ENCODE measurements around the gene FAM209A.
"Not testable (repeated sequence)": the region's sequence is repeated elsewhere in the genome, so short reads cannot be mapped to it uniquely, and the experiment has no call there.

FAM209A gene, protein sequence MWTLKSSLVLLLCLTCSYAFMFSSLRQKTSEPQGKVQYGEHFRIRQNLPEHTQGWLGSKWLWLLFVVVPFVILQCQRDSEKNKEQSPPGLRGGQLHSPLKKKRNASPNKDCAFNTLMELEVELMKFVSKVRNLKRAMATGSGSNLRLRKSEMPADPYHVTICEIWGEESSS

DNA sequence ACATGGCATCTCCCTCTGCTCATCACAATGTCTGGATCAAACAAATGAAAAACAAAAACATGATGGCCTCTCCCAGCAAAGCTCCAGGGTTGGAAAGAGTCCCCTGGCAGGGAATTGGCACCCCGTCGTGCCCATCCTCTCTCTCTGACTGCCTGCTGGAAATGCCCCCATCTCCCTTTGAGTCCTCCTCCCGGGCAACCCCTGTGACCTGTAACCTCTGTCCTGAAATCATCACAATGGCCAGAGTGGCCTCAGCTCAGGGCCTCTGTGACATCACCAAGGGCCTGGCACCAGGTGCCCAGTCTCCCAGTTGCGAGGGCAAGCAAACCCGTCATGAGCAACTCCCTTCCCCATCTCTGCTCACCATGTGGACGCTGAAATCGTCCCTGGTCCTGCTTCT lies at the start of gene FAM209A:
FAM209A (plus strand) TSS at position 301 of the 400 bp plus-strand sequence; CDS start at position 366, 65 bp downstream.
- not testable (repeated sequence) for DNase-seq

DNA sequence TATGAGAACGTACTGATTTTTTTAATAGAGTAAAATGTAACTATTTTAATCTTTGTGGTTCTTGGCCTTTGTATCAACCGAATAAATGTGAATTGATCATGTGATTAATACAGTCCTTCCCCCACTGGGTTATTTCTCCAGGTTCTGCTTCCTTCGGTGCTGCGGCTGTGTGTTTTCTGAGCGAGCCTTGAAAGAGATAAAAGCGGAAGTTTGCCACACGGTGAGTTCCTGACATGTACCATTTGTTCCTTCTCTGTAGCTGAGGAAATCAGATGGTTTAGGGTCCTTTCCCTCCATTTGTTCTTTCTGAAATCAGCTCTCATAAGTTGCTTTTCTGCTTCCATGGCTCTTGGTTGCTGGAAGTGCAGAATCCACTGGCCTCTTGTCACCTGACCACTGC lies 40.6 kb upstream of the FAM209A start:
- DNase-seq, result no peak

DNA sequence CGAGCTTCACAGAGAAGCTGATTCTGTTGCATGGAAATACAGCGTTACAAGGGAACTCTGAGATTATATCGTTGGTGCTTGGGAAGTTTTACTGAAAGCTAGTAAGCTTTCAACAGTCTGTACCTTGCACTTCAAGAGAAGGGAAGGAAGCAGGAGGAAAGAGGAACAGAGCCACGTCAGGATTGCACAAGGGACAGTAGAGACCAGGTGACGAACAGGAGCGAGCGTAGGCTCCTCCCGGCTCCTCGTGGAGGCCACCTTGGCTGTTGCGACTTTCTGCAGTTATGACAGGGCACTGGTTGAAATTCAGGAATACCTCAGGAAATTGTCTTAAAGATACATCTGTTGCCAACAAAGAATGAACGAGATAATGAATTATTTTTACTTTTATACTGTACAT lies 37.3 kb upstream of the FAM209A start:
- no peak for DNase-seq

DNA sequence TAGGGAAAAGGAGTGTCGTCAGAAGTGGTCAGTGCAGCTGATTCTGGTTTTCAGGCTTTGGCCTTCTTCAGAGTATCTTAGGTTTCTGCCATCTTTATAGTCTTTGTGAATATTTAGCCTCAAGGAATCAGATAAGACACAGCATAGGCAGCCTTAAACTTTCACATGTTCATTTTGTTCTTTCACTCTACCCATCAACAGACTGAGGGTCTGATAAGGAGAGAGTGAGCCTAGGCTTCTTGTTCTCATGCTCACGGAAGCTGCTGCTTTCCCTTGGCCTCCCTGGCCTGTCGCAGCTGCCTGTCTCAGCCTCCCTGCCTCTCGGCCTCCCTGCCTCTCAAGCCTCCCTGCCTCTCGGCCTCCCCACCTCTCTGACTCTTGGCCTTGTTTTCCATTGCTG lies 36.0 kb upstream of the FAM209A start:
- no peak for DNase-seq

DNA sequence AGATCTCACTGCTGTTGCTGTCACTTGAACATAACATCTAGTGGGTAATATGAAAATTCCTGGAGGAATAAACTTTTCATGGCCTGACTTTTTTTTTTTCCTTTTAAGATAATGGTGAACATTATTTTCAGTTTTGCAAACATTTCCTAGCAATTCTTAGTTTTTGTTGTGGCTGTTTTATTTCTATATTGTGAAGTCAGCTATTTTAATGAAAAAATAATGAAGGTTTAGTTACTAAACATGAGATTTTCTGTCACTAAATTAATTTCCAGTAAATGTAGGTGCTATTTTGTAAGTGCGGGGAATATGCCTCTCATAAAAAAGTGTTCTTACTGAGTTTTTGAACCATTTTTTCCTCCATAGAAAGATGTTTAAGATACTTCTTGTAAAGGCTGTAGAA lies 23.4 kb upstream of the FAM209A start:
- DNase-seq, result no peak

DNA sequence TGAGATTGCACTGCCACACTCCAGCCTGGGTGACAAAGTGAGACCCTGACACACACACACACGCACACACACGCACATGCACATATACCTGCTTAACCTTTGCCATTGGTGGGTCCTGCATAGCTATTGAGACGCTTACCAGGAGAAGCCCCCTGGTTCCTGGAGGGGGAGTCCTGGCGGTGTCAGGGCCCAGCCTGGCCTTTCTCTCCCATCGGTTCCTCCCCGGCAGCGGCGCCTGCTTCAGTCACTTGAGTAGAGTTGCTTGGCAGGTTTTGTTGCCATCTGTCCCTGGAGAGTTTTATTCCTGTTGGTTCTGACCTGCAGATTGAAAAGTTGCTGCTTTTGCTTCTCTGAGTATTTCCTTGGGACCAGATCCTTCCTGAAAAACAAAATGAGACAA lies 20.6 kb upstream of the FAM209A start:
- no peak for DNase-seq

DNA sequence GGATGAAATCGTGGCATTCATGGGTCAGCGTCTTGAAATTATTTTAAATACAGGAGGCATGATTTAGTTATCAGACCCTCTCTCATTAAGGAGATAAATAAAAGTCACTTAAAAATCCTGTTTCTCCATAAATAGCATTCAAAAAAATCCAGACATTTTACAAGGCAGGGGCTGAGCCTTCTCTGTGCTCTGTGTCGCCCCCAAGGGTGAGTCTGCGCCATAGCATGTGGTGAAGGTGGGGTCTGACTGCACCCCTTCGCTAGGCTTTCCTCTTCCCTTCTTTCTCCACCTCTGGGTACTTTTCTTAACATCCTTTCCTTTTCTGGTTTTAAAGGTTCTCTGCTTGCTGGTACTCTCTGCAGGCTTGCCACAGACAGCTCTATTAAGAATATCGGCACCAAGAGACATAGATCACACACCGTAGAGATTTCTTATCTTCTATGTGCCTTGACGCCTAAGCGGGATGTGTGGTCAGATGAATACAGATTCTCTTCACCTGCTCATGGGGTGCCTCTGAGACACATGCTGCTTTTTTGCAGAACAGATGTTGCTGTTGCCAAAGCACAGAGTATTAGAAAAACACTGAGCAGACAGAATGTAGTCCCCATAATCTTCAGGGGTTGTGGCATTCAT lies 20.1 kb upstream of the FAM209A start:
- no peak for DNase-seq

DNA sequence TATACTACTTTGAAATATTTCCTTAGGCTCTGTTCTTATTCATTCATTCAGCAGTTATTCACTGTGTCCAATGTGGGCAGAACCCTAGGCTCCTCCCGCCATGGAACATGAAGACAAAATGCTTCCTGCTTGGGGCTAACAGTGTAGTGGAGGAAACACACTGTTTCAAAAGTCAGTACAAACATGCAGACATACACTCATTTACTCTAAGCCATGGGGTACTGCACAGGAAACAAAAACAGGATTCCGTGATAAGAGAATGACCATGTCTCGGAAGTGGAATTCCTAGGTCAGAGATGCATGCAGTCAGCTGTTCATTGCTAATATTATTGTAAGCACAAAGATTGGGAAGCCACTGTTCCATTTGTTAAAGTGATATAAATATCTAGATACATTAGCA lies 18.4 kb upstream of the FAM209A start:
- DNase-seq, result no peak

DNA sequence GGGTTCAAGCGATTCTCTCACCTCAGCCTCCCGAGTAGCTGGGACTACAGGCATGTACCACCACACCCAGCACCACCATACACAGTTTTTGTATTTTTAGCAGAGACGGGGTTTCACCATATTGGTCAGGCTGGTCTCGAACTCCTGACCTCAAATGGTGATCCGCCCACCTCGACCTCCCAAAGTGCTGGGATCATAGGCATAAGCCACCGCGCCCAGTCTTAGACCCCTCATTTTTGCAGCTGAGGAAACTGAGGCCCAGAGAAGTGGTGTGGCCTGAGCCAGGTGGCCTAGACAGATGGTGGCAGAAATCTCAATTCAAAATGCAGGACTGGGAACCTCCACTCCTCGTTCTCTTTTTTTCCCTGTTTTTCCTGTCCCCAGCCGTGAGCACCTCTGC lies 12.6 kb upstream of the FAM209A start:
- no peak for DNase-seq

DNA sequence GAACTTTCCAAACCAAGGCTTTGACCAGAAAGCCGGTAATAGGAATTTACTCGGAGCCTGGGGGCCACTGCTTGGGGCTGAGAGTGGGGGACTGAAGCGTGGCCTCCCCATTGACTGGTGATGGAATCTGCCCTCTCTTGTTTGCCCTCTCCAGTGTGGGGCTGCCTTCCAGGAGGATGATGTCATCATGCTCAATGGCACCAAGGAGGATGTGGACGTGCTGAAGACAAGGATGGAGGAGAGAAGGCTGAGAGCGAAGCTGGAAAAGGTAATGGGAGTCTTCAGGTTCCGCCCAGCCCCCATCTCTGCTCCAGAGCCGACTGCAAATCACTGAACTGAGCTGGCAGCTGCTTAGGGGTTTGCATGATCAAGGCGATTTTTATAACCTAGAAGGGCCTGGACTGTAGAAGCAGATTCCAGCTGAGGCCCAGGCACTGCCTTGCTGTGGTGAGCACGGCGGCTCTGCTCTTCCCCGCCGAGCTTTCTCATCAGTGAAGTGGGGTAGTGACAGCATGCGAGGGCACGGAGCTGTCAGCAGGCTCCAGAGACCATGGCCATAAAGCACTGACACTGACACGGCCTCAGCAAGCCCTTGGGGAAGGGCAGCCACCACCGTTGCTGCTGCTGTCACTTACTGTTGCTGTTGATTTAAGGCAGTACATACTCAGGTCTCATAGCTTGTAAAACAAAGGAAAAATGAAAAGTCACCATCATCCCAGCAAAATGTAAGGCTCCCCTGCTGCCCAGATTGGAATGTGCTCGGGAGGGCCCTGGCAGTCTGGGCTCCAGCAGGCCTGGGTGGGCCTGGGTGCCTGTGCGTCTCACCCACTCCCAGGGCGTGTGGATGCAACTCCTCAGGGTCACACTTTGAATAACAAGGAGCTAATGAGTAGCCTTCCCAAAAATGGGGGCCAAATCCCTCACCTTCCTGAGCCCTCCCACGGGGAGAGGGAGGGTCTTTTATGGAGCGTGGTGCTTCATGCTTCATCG lies 11.1 kb upstream of the FAM209A start:
- no peak for DNase-seq

DNA sequence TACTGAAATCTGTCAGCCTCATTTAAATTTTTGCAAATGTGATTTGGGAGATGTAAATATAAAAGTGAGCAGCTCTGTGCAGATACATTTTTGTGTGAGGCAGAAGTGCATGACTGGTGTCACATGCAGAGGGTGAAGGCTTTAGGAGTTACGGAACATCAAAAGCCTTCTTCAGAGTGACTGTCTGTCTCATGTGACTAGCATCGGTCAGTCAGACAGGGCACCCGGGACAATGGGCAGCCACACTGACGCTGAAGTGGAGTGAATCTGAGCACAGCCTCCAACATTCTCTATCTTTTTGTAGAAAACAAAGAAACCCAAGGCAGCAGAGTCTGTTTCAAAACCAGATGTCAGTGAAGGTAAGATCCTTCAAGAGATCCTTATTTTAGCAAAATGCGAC lies 7.9 kb upstream of the FAM209A start:
- DNase-seq, result no peak

DNA sequence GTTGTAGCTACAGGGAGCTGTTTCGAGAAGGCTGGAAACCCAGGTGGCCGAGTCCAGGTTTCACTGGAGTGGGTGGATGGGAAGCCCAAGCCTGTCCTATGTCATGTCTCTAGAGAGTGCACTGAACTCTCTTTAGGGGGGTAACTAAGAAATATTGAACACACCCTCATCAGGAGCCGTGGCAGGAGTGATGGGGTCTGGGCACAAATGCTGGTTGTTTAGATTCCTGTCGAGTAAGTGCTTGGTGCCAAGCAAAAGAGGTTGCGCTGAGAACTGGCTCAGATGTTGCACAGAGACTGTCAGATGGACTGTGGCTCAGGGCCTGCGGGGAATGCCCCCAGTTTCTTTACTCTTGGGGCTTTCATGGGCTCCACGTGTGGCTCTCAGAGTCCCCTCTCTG lies 7.3 kb upstream of the FAM209A start:
- no peak for DNase-seq

DNA sequence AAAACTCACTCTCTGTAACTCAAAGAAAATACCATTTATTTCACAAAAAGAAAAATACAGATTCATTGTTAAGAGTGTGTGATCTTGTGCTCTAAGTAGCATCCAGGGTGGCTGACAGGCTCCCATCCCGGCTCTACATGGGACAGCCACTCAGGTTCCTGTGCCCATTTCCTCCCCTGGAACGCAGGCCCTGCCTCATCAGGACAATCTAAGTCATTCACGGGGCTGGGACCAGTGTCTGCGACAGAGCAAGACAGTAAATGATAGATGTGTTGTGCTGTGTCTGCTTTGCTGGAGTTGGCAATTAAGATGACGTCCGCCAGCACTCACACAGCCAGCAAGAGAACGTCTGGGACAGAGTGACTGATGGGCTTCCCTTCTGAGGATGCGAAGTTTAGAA lies 6.9 kb upstream of the FAM209A start:
- DNase-seq, result no peak

DNA sequence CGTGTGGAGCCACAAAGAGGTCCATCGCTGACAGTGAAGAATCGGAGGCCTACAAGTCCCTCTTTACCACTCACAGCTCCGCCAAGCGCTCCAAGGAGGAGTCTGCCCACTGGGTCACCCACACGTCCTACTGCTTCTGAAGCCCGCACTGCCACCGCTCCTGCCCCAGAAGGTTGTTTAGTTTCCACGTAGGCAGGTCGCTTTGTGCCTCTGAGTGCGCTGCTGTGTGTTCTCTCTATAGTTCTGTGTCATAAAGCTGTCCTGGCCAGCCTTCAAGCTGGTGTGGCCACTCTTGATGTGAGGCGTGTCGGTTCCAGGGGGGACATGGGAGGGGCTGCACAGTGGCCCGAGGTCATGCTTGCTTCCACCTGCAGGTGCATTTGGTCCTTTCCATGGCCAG lies 6.4 kb upstream of the FAM209A start:
- no peak for DNase-seq

DNA sequence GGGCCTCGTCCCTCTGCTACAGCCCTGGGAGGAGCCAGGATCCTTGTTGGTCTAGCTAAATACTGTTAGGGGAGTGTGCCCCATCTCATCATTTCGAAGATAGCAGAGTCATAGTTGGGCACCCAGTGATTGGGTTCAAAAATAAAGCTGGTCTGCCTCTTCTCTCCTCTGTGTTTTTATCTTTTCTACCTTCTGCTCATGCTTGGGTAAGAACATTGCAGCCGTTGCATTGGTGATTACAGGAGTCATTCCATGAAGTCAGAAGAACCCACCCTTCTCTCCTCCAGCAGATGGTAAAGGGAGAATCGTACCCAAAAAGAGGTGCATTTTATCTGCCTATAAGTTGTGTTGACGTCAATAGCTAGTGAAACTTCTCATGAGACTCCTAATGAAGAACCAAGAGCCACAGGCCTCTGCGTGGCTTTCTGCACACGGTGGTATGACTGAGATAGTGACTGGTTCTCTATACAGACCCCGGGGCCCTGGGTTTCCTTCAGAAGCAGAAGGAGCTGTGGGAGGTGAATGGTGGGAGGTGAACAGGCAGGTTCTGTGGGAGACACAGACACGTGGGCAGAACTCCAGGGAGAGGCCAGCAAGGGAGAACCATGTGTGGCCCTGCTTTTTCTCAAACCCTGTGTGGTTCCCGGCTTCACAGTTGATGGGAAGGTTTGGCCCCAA lies 5.7 kb upstream of the FAM209A start:
- DNase-seq, result no peak

DNA sequence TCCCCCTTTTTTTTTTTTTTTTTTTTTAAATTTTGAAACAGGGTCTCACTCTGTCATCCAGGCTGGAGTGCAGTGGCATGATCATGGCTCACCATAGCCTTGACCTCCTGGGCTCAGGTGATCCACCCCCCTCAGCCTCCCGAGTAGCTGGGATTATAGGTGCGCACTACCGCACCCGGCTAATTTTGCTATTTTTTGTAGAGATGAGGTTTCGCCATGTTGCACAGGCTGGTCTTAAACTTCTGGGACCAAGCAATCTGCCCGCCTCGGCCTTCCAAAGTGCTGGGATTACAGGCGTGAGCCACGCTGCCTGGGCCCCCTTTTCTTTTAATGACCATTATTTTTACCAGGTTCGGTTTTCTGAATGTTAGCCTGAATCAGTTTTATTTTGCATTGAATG lies 5.0 kb upstream of the FAM209A start:
- DNase-seq, result no peak

DNA sequence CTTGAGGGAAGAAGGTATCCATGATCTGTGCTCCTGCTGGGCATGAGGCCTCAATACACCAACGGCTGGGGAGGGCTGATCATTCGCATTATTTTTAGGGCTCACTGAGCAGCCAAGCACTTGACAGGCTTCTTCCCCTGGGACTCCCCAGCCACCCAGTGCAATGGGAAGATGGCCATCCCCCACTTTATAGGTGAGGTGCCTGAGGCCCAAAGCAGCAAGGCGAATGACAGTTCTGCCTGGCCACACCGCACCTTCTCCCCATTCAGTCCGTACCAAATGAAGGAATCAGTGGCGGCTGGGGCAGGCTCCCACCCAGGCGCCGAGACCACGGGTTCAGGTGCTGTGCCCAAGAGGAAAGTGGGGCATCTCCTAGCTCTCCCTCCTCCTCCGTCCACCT lies 4.4 kb upstream of the FAM209A start:
- no peak for DNase-seq

DNA sequence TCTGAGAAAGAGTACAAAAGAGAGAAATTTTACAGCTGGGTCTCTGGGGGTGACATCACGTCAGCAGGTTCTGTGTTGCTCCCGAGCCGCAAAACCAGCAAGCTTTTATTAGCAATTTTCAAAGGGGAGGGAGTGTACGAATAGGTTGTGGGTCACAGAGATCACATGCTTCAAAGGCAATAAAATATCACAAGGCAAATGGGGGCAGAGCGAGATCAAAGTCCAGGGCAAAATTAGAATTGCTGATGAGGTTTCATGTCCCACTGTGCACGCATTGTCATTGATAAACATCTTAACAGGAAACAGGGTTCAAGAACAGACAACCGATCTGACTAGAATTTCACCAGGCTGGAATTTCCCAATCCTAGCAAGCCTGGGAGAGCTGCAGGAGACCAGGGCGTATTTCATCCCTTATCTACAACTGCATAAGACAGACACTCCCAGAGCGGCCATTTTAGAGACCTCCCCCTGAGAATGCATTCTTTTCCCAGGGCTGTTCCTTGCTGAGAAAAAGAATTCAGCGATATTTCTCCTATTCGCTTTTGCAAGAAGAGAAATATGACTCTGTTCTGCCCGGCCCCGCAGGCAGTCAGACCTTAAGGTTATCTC lies 3.7 kb upstream of the FAM209A start:
- DNase-seq, result not testable (repeated sequence)

DNA sequence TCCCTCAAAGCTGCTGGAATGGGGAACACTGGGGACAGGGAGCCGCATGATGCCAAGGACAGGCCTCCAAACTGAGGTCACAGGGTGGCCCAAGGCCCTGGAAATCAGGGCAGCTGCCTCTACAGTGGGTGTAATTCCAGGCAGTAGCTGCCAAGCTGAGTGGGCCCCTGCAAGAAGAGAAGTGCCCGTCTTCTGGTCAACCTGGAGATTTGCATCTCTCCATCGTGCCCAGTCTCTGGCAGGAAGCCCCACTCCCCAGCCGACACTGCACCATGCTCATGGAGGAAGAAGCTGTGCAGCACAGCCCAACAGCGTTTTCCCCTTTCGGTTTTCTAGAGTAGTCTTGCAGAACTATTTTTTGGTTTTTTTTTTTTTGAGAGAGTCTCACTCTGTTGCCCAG lies 2.2 kb upstream of the FAM209A start:
- no peak for DNase-seq

DNA sequence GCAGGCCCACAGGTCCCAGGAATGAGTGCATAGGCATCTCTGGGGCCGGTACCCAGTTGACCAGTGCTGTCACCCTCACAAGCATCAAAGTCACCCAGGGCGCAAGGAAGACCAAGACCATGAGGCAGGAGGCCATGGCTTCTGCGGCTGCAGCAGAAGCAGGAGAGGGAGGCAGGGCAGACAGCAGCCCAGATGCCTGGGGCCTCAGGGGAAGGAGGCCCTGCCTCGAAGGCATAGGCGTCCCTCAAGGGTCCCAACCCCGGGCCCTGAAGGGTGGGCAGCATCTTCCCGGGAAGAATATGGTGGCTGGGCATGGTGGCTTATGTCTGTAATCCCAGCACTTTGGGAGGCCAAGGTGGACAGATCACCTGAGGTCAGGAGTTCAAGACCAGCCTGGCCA lies 3.0 kb downstream of the FAM209A start:
- DNase-seq, result no peak

DNA sequence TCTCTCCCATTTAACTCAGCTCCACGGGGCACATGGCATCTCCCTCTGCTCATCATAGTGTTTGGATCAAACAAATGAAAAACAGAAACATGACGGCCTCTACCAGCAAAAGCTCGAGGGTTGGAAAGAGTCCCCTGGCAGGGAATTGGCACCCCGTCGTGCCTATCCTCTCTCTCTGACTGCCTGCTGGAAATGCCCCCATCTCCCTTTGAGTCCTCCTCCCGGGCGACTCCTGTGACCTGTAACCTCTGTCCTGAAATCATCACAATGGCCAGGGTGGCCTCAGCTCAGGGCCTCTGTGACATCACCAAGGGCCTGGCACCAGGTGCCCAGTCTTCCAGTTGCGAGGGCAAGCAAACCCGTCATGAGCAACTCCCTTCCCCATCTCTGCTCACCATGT lies 8.4 kb downstream of the FAM209A start, which contains the start of gene FAM209B:
FAM209B (plus strand) TSS at position 301 of the 400 bp plus-strand sequence; CDS start at position 397, 96 bp downstream.
- not testable (repeated sequence) for DNase-seq

DNA sequence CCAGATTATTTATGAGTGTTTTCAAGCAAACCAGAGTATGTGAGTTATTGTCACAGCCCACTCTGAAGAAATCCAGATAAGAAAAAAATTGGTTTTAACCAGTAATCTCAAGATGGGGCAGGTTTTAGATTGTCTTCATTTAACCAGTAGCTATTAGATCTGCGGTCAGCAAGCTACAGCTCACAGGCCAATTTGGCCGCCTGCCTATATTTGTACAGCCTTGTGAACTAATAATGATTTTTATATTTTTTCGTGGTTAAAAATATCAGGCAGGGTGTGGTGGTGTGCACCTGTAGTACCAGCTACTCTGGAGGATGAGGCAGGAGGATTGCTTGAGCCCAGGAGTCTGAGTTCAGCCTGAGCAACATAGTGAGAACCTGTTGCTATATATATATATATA lies 13.5 kb downstream of the FAM209A start:
- DNase-seq, result no peak

DNA sequence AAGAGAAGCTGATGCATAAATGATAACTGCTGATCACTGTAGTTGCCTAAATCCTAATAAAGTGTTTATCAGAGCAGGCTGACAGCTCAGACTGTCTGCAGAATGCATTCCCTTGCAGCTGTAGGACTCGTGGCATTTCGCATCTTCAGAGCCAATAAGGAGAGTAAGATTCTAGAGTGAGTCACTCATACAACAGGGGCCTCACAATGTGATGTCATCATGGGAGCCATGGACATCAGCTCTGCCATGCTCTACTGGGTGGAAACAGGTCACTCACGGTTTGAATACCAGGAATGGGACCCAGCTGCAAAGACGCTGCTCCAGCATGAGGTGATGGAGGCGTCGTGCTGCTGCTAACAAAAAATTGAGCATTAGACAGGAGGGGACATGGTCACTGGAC lies 15.9 kb downstream of the FAM209A start:
- DNase-seq, result no peak
